Mesenchymal stem cell (in vitro differentiated cells and primary cell): ENCODE results near the gene MOV10L1.

ENCODE experiments used
- DNase-seq: peaks from one replicate; pipeline ENCODE4 v3.0.0-alpha.2; 2013
- H2AFZ ChIP-seq: one replicate; pipeline ENCODE4 v1.6.1; 2013; ENCODE audit warnings: low read depth, mild to moderate bottlenecking, control low read depth, inconsistent platforms, low read length, moderate library complexity
- H2AK5ac ChIP-seq: 2 replicates; pipeline ENCODE4 v1.6.1; 2013; ENCODE audit warnings: low read length, moderate library complexity, mild to moderate bottlenecking, inconsistent platforms; ENCODE audit not compliant: severe bottlenecking
- H2BK120ac ChIP-seq: one replicate; pipeline ENCODE4 v1.6.1; 2013; ENCODE audit warnings: low read depth, mild to moderate bottlenecking, inconsistent platforms, low read length, moderate library complexity
- H2BK12ac ChIP-seq, 2 experiments: one replicate each; pipeline ENCODE4 v1.6.1; 2013; ENCODE audit warnings: inconsistent platforms in 2 of 2, low read length in 2 of 2, mild to moderate bottlenecking in 2 of 2, moderate library complexity in 2 of 2, control low read depth in 1 of 2
- H2BK15ac ChIP-seq: one replicate; pipeline ENCODE4 v1.6.1; 2013; ENCODE audit warnings: mild to moderate bottlenecking, low read depth, inconsistent platforms; ENCODE audit not compliant: poor library complexity, severe bottlenecking
- H2BK5ac ChIP-seq: 2 replicates; pipeline ENCODE4 v1.6.1; 2013; ENCODE audit warnings: low read depth, mild to moderate bottlenecking, low read length, control low read depth, inconsistent platforms; ENCODE audit not compliant: poor library complexity, severe bottlenecking
- H3K14ac ChIP-seq, 2 experiments: one replicate each; pipeline ENCODE4 v1.6.1; 2013; ENCODE audit warnings: inconsistent platforms in 2 of 2, low read length in 2 of 2, control low read depth in 1 of 2, mild to moderate bottlenecking in 1 of 2, moderate library complexity in 1 of 2
- H3K18ac ChIP-seq, 2 experiments: one replicate each; pipeline ENCODE4 v1.6.1; 2013; ENCODE audit warnings: inconsistent platforms in 2 of 2, low read length in 2 of 2, control low read depth in 1 of 2, low read depth in 1 of 2, mild to moderate bottlenecking in 1 of 2
- H3K23ac ChIP-seq, 2 experiments: one replicate each; pipeline ENCODE4 v1.6.1; 2013; ENCODE audit warnings: inconsistent platforms in 2 of 2, low read length in 2 of 2, mild to moderate bottlenecking in 2 of 2, moderate library complexity in 2 of 2, control low read depth in 1 of 2
- H3K27ac ChIP-seq: 2 replicates; pipeline ENCODE4 v1.5.1; 2013; ENCODE audit warnings: mild to moderate bottlenecking, moderate library complexity, low read length, control low read depth, inconsistent platforms; ENCODE audit not compliant: poor library complexity, severe bottlenecking
- H3K27me3 ChIP-seq, 2 experiments: 2 replicates each; pipeline versions ENCODE4 v1.6.1 to v1.7.0; 2013; ENCODE audit warnings: low read length in 2 of 2, mild to moderate bottlenecking in 2 of 2, moderate library complexity in 2 of 2, control low read depth in 1 of 2, inconsistent platforms in 1 of 2; ENCODE audit not compliant: control insufficient read depth in 1 of 2, insufficient read depth in 1 of 2
- H3K36me3 ChIP-seq, 2 experiments: 2 replicates each; pipeline versions ENCODE4 v1.6.1 to v1.7.0; 2013; ENCODE audit warnings: low read length in 2 of 2, control low read depth in 1 of 2, inconsistent platforms in 1 of 2, low read depth in 1 of 2, mild to moderate bottlenecking in 1 of 2; ENCODE audit not compliant: insufficient read depth in 2 of 2, control insufficient read depth in 1 of 2
- H3K4ac ChIP-seq, 2 experiments: one replicate each; pipeline ENCODE4 v1.6.1; 2013; ENCODE audit warnings: inconsistent platforms in 2 of 2, low read length in 2 of 2, mild to moderate bottlenecking in 2 of 2, moderate library complexity in 2 of 2, control low read depth in 1 of 2, low read depth in 1 of 2
- H3K4me1 ChIP-seq: 2 replicates; pipeline ENCODE4 v1.6.1; 2013; ENCODE audit warnings: low read depth, low read length, control low read depth; ENCODE audit not compliant: control insufficient read depth, insufficient read depth
- H3K4me2 ChIP-seq: 2 replicates; pipeline ENCODE4 v1.6.1; 2013; ENCODE audit warnings: low read length, mild to moderate bottlenecking, inconsistent platforms; ENCODE audit not compliant: poor library complexity, severe bottlenecking
- H3K4me3 ChIP-seq, 2 experiments: 2 replicates each; pipeline versions ENCODE4 v1.5.1 to v1.7.0; 2013; ENCODE audit warnings: low read length in 2 of 2, mild to moderate bottlenecking in 2 of 2, control low read depth in 1 of 2, low read depth in 1 of 2; ENCODE audit not compliant: insufficient read depth in 1 of 2
- H3K79me1 ChIP-seq: replicated peaks from 2 replicates; pipeline ENCODE4 v1.6.1; 2013; ENCODE audit warnings: mild to moderate bottlenecking, control low read depth, low read length, inconsistent platforms; ENCODE audit not compliant: poor library complexity, severe bottlenecking
- H3K9ac ChIP-seq: 2 replicates; pipeline ENCODE4 v1.7.0; 2013; ENCODE audit warnings: mild to moderate bottlenecking, low read length, moderate library complexity
- H3K9me3 ChIP-seq: 2 replicates; pipeline ENCODE4 v1.7.0; 2013; ENCODE audit warnings: mild to moderate bottlenecking, low read length; ENCODE audit not compliant: control insufficient read depth
- H4K8ac ChIP-seq: one replicate; pipeline ENCODE4 v1.6.1; 2013; ENCODE audit warnings: inconsistent platforms, mild to moderate bottlenecking, low read length, moderate library complexity
- H4K91ac ChIP-seq: one replicate; pipeline ENCODE4 v1.6.1; 2013; ENCODE audit warnings: mild to moderate bottlenecking, low read length, inconsistent platforms
- WGBS: methylation state at CpG from one replicate; pipeline ENCODE4 v1.1.7; 2013; ENCODE audit warnings: mixed read lengths; 5-methylcytosine and 5-hydroxymethylcytosine counted together

The MOV10L1 gene

GRCh38 chr22:50208939-50209892, 119.4 kb downstream of the MOV10L1 start:
- H2BK120ac ChIP-seq: no peak overlapping the region
- 94% methylated on average over 31 of the region's 31 CpGs for WGBS

GRCh38 chr22:50209893-50210292, 120.1 kb downstream of the MOV10L1 start:
- Histone ChIP-seq H4K8ac (no peak overlapping the region), H3K27me3 (no peaks in the 10 kb centered on the region), H2AFZ (no peak overlapping the region), H4K91ac (no peak overlapping the region), H2BK12ac (no peak overlapping the region), H2BK120ac (no peak overlapping the region), H2BK15ac (no peak overlapping the region), H3K4me3 (no peak overlapping the region), H3K23ac (no peak overlapping the region), H3K9me3 (no peaks in the 10 kb centered on the region), H3K27ac (no peak overlapping the region), H3K4me1 (peaks cover 11% of the 10 kb centered on the region), H3K18ac (no peak overlapping the region), H3K4me2 (no peak overlapping the region), H2AK5ac (no peak overlapping the region), H3K9ac (no peak overlapping the region), H3K14ac (no peak overlapping the region), H2BK5ac (no peak overlapping the region), H3K79me1 (peaks cover 33% of the 10 kb centered on the region), H3K36me3 (peaks cover 72 to 73% of the 10 kb centered on the region in 2 experiments), H3K4ac (no peak overlapping the region)
- 68% methylated on average over 20 of the region's 20 CpGs for WGBS
- DNase-seq: peak; percentile 67

More at GRCh38 chr22:50208939-50209892, 119.4 kb downstream of the MOV10L1 start:
- Histone ChIP-seq H3K14ac (no peak overlapping the region), H3K27ac (no peak overlapping the region), H3K23ac (no peak overlapping the region), H3K36me3 (peaks cover 68 to 71% of the 10 kb centered on the region in 2 experiments), H3K18ac (no peak overlapping the region), H2AFZ (no peak overlapping the region), H2BK15ac (no peak overlapping the region), H2AK5ac (no peak overlapping the region), H3K4ac (no peak overlapping the region), H3K4me1 (peaks cover 11% of the 10 kb centered on the region), H4K91ac (no peak overlapping the region), H3K4me3 (no peak overlapping the region), H2BK12ac (no peak overlapping the region), H3K4me2 (no peak overlapping the region), H3K9me3 (no peaks in the 10 kb centered on the region), H3K79me1 (peaks cover 37% of the 10 kb centered on the region), H3K9ac (no peak overlapping the region), H3K27me3 (no peaks in the 10 kb centered on the region), H4K8ac (no peak overlapping the region), H2BK5ac (no peak overlapping the region)
- DNase-seq: no peak

DNA sequence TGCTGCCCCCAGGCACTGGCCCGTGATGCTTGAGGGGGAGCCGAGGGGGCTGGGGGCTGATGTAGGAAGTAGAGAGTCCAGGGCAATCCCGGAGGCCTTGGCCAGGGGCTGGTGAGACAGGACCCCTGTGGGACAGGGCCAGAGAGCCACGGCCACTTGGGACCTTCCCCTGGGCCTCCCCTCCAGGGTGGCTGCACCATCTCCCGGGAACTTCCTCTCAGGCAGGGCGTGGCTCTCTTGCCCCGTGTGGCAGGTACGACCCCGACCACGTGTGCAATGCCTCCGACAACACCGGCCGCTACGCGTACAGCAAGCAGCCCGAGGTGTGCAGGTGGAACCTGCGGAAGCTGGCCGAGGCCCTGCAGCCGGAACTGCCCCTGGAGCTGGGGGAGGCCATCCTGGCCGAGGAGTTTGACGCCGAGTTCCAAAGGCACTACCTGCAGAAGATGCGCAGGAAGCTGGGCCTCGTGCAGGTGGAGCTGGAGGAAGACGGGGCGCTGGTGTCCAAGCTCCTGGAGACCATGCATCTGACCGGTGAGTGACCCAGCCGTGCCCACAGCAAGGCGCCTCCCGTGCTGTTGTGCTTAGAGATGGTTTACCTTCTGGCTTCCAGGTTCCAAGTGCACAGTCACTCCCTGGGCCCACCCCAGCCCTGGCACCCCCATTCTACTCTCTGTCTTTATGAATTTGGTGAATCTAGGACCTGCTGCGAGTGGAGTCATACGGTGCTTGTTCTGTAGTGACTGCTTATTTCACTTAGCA, 120.8 kb downstream of the MOV10L1 start:
- Histone ChIP-seq H2BK5ac (no peak overlapping the region), H3K9ac (no peak overlapping the region), H4K91ac (no peak overlapping the region), H3K14ac (no peak overlapping the region), H2BK120ac (no peak overlapping the region), H3K27ac (no peak overlapping the region), H3K27me3 (no peaks in the 10 kb centered on the region), H3K4me1 (peaks cover 11% of the 10 kb centered on the region), H2AK5ac (no peak overlapping the region), H3K79me1 (peaks cover 31% of the 10 kb centered on the region), H2BK15ac (no peak overlapping the region), H3K9me3 (no peaks in the 10 kb centered on the region), H3K36me3 (peaks cover 76 to 78% of the 10 kb centered on the region in 2 experiments), H4K8ac (no peak overlapping the region), H3K18ac (no peak overlapping the region), H3K4me2 (no peak overlapping the region), H2AFZ (no peak overlapping the region), H2BK12ac (no peak overlapping the region), H3K23ac (no peak overlapping the region), H3K4me3 (no peak overlapping the region), H3K4ac (no peak overlapping the region)
- 97% methylated on average over 30 of the region's 32 CpGs for WGBS
- DNase-seq: no peak

GRCh38 chr22:50211147-50211546, 121.3 kb downstream of the MOV10L1 start:
- no peaks in the 10 kb centered on the region for H3K27me3 ChIP-seq
- H2BK15ac ChIP-seq: no peak overlapping the region
- H3K23ac ChIP-seq: no peak overlapping the region
- H2BK12ac ChIP-seq: no peak overlapping the region
- DNase-seq: no peak
- no peak overlapping the region for H3K4me3 ChIP-seq
- H3K14ac ChIP-seq: no peak overlapping the region
- no peak overlapping the region for H3K27ac ChIP-seq
- H3K79me1 ChIP-seq: peaks cover 29% of the 10 kb centered on the region
- no peak overlapping the region for H3K4ac ChIP-seq
- H3K4me1 ChIP-seq: peaks cover 8% of the 10 kb centered on the region
- WGBS: 94% methylated on average over 13 of the region's 14 CpGs
- no peak overlapping the region for H2AK5ac ChIP-seq
- no peak overlapping the region for H3K4me2 ChIP-seq
- no peak overlapping the region for H2BK120ac ChIP-seq
- H3K9me3 ChIP-seq: no peaks in the 10 kb centered on the region
- H2AFZ ChIP-seq: no peak overlapping the region
- H3K9ac ChIP-seq: no peak overlapping the region
- H3K18ac ChIP-seq: no peak overlapping the region
- H4K8ac ChIP-seq: no peak overlapping the region
- no peak overlapping the region for H2BK5ac ChIP-seq
- peaks cover 78 to 81% of the 10 kb centered on the region in 2 experiments for H3K36me3 ChIP-seq
- no peak overlapping the region for H4K91ac ChIP-seq
